Astrocyte of the cerebellum (primary cell): ENCODE data around the gene CHST11.

Source experiments
- DNase-seq: peaks from one replicate; pipeline ENCODE4 v3.0.0-alpha.2; 2011; ENCODE audit warnings: low read depth
- H3K4me3 ChIP-seq: 2 replicates; pipeline ENCODE4 v1.5.1; 2011; ENCODE audit warnings: mild to moderate bottlenecking, low read depth, low read length, moderate library complexity
- in situ Hi-C: cut with HindIII; loops from 2 replicates; pipeline ENCODE4 v1.10.0; 2017; ENCODE audit warnings: low sequenced_read_pairs
- TF ChIP-seq, protein P1 (sequence below): IDR thresholded peaks from 2 replicates; pipeline ENCODE4 v1.5.1; 2012; ENCODE audit warnings: low read length, low read depth, moderate library complexity, mild to moderate bottlenecking; ENCODE audit errors: missing control alignments

Gene CHST11

DNA sequence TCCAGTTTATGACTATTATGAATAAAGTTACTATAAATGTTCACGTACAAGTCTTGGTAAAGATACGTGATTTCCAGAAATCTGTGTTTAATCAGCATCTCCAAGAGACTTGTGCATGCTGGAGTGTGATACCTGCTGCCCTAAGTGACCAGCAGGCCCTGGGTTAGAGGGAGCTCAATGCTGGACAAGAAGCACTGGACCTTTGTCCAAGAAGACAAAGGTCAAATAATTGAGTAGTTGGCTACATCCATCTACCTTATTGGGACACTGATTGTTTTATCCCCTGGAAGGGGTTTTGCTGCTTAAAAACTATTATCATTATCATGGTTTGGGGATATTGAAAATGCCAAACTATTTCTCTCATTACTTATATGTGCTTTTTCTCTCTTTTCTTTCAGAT, 37.0 kb upstream of the CHST11 start:
- in situ Hi-C loops = no loop called here
- TF ChIP-seq, protein P1, sequence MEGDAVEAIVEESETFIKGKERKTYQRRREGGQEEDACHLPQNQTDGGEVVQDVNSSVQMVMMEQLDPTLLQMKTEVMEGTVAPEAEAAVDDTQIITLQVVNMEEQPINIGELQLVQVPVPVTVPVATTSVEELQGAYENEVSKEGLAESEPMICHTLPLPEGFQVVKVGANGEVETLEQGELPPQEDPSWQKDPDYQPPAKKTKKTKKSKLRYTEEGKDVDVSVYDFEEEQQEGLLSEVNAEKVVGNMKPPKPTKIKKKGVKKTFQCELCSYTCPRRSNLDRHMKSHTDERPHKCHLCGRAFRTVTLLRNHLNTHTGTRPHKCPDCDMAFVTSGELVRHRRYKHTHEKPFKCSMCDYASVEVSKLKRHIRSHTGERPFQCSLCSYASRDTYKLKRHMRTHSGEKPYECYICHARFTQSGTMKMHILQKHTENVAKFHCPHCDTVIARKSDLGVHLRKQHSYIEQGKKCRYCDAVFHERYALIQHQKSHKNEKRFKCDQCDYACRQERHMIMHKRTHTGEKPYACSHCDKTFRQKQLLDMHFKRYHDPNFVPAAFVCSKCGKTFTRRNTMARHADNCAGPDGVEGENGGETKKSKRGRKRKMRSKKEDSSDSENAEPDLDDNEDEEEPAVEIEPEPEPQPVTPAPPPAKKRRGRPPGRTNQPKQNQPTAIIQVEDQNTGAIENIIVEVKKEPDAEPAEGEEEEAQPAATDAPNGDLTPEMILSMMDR = no peak
- no peak for DNase-seq
- H3K4me3 ChIP-seq = no peak overlapping the region

DNA sequence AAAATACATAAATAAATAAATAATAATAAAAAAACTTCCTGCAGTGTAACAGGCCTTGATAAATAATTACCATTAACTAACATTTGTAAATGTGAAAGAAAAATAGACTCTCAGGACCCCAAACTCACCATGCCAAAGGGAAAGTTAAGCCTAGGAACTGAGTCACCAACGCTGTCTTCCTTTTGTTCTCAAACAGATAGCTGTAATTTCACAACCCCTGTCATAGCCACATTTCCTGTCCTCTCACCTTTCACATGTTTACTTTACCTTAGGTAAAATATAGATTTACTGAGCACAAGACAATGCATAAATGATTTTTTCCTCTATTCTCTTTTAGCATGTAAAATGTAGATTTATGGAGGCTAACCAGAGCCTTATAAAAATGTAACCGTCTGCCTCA, 35.9 kb upstream of the CHST11 start:
- TF ChIP-seq, protein P1 = no peak
- no peak for DNase-seq
- in situ Hi-C loops = no loop called here
- no peak overlapping the region for H3K4me3 ChIP-seq

DNA sequence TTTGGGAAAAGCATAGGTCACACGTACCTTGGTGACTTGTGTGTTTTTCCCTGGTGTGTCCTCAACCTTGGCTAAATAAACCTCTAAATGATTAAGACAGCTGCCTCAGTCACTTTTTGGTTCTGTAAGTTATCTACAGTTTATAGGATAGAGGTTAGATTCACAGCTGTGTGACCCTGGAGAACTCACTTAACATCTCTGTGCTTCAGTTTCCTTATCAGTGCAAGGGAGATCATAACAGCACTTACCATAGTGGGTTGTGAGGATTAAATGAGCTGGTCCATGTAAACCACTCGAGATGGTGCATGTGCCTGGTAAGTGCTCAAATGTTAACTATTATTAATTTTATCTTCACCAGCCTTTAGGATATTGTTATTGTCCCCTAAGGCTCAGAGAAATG, 35.4 kb upstream of the CHST11 start:
- in situ Hi-C loops = no loop called here

DNA sequence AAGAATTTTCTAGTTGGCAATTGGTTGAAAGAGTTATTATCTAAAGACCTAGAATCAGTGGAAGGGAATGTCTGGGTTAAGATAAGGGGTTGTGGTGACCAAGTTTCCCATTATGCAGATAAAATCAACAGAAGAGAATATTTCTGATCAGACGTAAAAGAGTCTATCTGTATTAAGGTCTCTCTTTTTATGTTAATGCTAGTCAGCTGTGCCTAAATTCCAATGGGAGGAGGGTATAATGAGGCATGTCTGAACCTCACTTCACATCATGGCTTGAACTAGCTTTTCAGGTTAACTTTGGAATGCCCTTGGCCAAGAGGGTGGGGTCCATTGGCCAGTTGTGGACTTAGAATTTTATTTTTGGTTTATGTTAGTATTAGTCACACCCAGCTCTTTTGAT, 34.3 kb upstream of the CHST11 start:
- no peak for DNase-seq
- TF ChIP-seq, protein P1 = no peak
- in situ Hi-C loops = no loop called here

More for the DNA sequence above, 35.4 kb upstream of the CHST11 start:
- TF ChIP-seq, protein P1 = no peak
- no peak for DNase-seq
- no peak overlapping the region for H3K4me3 ChIP-seq

DNA sequence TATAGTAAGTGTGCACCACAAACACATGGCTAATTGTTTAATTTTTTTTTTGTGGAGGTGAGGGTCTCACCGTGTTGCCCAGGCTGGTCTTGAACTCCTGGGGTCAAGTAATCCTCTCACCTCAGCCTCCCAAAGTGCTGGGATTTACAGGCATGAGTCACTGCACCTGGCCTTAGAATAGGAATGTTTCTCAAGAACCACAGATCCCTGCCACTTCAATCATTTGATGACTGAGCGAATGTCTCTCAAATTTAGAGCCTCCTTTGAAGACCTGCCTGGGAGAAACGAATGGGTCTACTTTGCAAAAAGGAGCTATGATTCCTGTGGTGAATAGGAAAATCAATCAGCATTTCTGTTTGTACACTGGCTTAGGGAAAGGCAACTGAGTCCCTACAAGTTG, 33.5 kb upstream of the CHST11 start:
- H3K4me3 ChIP-seq = no peak overlapping the region
- DNase-seq = no peak
- in situ Hi-C loops = no loop called here
- TF ChIP-seq, protein P1 = no peak

More for the DNA sequence above, 34.3 kb upstream of the CHST11 start:
- H3K4me3 ChIP-seq = no peak overlapping the region

DNA sequence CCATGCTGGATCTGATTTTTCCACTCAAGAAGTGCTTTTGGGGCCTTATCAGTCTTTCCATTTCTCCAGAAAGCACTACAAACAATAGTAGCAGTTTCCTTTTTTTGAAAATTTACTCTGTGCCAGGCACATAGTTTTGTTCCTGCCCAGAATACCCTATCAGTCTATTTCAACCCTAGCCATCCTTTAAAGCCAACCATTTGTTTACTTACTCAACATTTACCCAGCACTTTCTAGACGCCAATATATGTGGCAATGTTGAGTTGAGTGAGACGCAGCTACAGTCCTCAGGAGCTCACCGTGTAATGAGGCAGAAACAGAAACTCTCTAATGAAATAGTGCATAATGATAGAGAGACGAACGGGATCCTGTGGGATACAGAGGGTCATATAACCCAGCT, 32.9 kb upstream of the CHST11 start:
- no peak for DNase-seq
- in situ Hi-C loops = no loop called here

More for the DNA sequence above, 32.9 kb upstream of the CHST11 start:
- no peak overlapping the region for H3K4me3 ChIP-seq
- TF ChIP-seq, protein P1 = no peak
